MCF 10A (cell line): ENCODE results near the gene PLD1. TPM values are rescaled to one million over a fixed set of nuclear protein-coding genes. Genes with fewer than 3 reads are reported as not detected.

Experiments
- BruUV-seq: library from RNA; stranded (reverse); fragments of 400-500 nt; replicated peaks from 2 replicates; lab custom pipeline; 2021; lab: Mats Ljungman, UMichigan
- CTCF ChIA-PET: fragments of 300-600 bp; sonication (Branson Sonifier 250); formaldehyde crosslinking; extraction: SDS; loops from one replicate; lab custom pipeline; 2021; ENCODE audit warnings: antibody characterized with exemption, inconsistent platforms; lab: Yijun Ruan, JAX
- POLR2A ChIA-PET: fragments of 300-600, 350-650 bp; sonication (Branson Sonifier 250); formaldehyde crosslinking; extraction: SDS; loops from one replicate; lab custom pipeline; 2020; ENCODE audit warnings: antibody characterized with exemption, inconsistent platforms; lab: Yijun Ruan, JAX
- DNase-seq: peaks from one replicate; pipeline ENCODE4 v3.0.0-alpha.2; 2018; ENCODE audit not compliant: unreplicated experiment
- H3K27ac Mint-ChIP-seq: one replicate; pipeline ENCODE4 v1.8.0; 2022; ENCODE audit warnings: mild to moderate bottlenecking, low read depth, mixed read lengths; ENCODE audit not compliant: unreplicated experiment
- H3K27me3 Mint-ChIP-seq: one replicate; pipeline ENCODE4 v1.8.0; 2022; ENCODE audit warnings: mixed read lengths; ENCODE audit not compliant: insufficient read depth, unreplicated experiment
- H3K36me3 Mint-ChIP-seq: one replicate; pipeline ENCODE4 v1.8.0; 2022; ENCODE audit warnings: mild to moderate bottlenecking, moderate library complexity, mixed read lengths; ENCODE audit not compliant: insufficient read depth, unreplicated experiment
- H3K4me1 Mint-ChIP-seq: one replicate; pipeline ENCODE4 v1.8.0; 2022; ENCODE audit warnings: mixed read lengths; ENCODE audit not compliant: insufficient read depth, unreplicated experiment
- H3K4me3 Mint-ChIP-seq: one replicate; pipeline ENCODE4 v1.8.0; 2022; ENCODE audit warnings: mild to moderate bottlenecking, moderate library complexity, mixed read lengths; ENCODE audit not compliant: unreplicated experiment
- H3K9me3 Mint-ChIP-seq: one replicate; pipeline ENCODE4 v1.8.0; 2022; ENCODE audit warnings: mixed read lengths; ENCODE audit not compliant: unreplicated experiment
- CTCF ChIP-seq: fragments of 200-600 bp; IDR thresholded peaks from one replicate; pipeline ENCODE4 v1.8.0; 2022; ENCODE audit warnings: antibody characterized with exemption, mild to moderate bottlenecking; ENCODE audit not compliant: unreplicated experiment
- intact Hi-C: fragments of 100-400 bp; cut with micrococcal nuclease; formaldehyde crosslinking; loops from 2 replicates; pipeline ENCODE4 v1.14.1; 2022
- total RNA-seq: library from RNA; stranded (reverse); gene quantifications from 2 replicates; pipeline ENCODE4 v1.2.3, GENCODE V29; 2022

The PLD1 gene
- total RNA-seq, 1 experiment from 2014 or later, result 8.0 TPM

GRCh38 chr3:171836855-171837254 is 26.6 kb upstream of the PLD1 start:
- intact Hi-C loops, result loop anchor here (10.0 kb wide), 2 partner anchors 372 to 652 kb away; partner anchors contain the start of gene TNIK
- H3K27ac Mint-ChIP-seq, result no peak overlapping the region
- DNase-seq, result no peak
- H3K4me1 Mint-ChIP-seq, result peaks cover 20% of the 10 kb centered on the region
- ChIA-PET CTCF (interaction anchor here (0.7 to 1.3 kb wide), 3 partner anchors 42 to 190 kb away, joined by 3 to 4 read pairs (median 3); no protein-coding TSS in a partner anchor), POLR2A (interaction anchor here (0.8 kb wide), 1 partner anchor 12 kb away, joined by 4 read pairs; no protein-coding TSS in a partner anchor)
- no peaks in the 10 kb centered on the region for H3K36me3 Mint-ChIP-seq
- H3K9me3 Mint-ChIP-seq, result no peaks in the 10 kb centered on the region
- TF ChIP-seq CTCF, result no peak
- no peaks in the 10 kb centered on the region for H3K27me3 Mint-ChIP-seq
- no TSS peak for BruUV-seq
- no peak overlapping the region for H3K4me3 Mint-ChIP-seq

GRCh38 chr3:171835613-171836012 is 25.3 kb upstream of the PLD1 start:
- no peak overlapping the region for H3K27ac Mint-ChIP-seq
- POLR2A ChIA-PET, result interaction anchor here (4.0 kb wide), 1 partner anchor 25 kb away, joined by 21 read pairs; the partner anchor contains the start of gene PLD1
- H3K27me3 Mint-ChIP-seq, result no peaks in the 10 kb centered on the region
- DNase-seq, result no peak
- intact Hi-C loops, result loop anchor here (10.0 kb wide), 2 partner anchors 371 to 651 kb away; partner anchors contain the start of gene TNIK
- TF ChIP-seq CTCF, result no peak
- no peak overlapping the region for H3K4me3 Mint-ChIP-seq
- H3K9me3 Mint-ChIP-seq, result no peaks in the 10 kb centered on the region
- no TSS peak for BruUV-seq
- CTCF ChIA-PET, result interaction anchor here (0.6 to 5.1 kb wide), 12 partner anchors 13 to 646 kb away, joined by 3 to 80 read pairs (median 4); no protein-coding TSS in a partner anchor
- no peaks in the 10 kb centered on the region for H3K36me3 Mint-ChIP-seq
- H3K4me1 Mint-ChIP-seq, result peaks cover 20% of the 10 kb centered on the region

- no peak for DNase-seq
- BruUV-seq, result no TSS peak
- Mint-ChIP-seq H3K27me3 (no peaks in the 10 kb centered on the region), H3K36me3 (no peaks in the 10 kb centered on the region), H3K4me1 (peaks cover 20% of the 10 kb centered on the region), H3K9me3 (no peaks in the 10 kb centered on the region), H3K4me3 (no peak overlapping the region), H3K27ac (no peak overlapping the region)
- POLR2A ChIA-PET, result interaction anchor here (1.3 to 4.0 kb wide), 3 partner anchors 24 to 131 kb away, joined by 3 to 21 read pairs (median 8); partner anchors contain the start of gene PLD1
- intact Hi-C loops, result loop anchor here (10.0 kb wide), 2 partner anchors 370 to 650 kb away; partner anchors contain the start of gene TNIK
- no peak for TF ChIP-seq CTCF
- CTCF ChIA-PET, result interaction anchor here (0.5 to 5.1 kb wide), 23 partner anchors 14 to 873 kb away, joined by 3 to 80 read pairs (median 4); no protein-coding TSS in a partner anchor
Observed at GRCh38 chr3:171835116-171835515, 24.8 kb upstream of the PLD1 start.

GRCh38 chr3:171834461-171834801 is 24.1 kb upstream of the PLD1 start:
- intact Hi-C loops, result loop anchor here (1.0 to 10.0 kb wide), 7 partner anchors 130 to 873 kb away; partner anchors contain the start of gene TNIK
- TF ChIP-seq CTCF, result no peak
- Mint-ChIP-seq H3K36me3 (no peaks in the 10 kb centered on the region), H3K27me3 (no peaks in the 10 kb centered on the region), H3K4me1 (peaks cover 27% of the 10 kb centered on the region), H3K27ac (no peak overlapping the region), H3K9me3 (no peaks in the 10 kb centered on the region), H3K4me3 (no peak overlapping the region)
- BruUV-seq, result no TSS peak
- ChIA-PET POLR2A (interaction anchor here (1.0 to 4.0 kb wide), 6 partner anchors 24 to 131 kb away, joined by 3 to 21 read pairs (median 4); partner anchors contain the start of gene PLD1), CTCF (interaction anchor here (0.5 to 5.1 kb wide), 34 partner anchors 8 to 874 kb away, joined by 3 to 80 read pairs (median 4); no protein-coding TSS in a partner anchor)
- no peak for DNase-seq
